GM19043 (cell line): Measurements from ENCODE around the gene CDC42EP3.
A peak's percentile ranks its signal among the peaks of the same experiment; 100 is the strongest.

Source experiments
- ATAC-seq: cut with Tn5 transposase; IDR thresholded peaks from one replicate; pipeline ENCODE4 v1.9.1; 2021; ENCODE audit warnings: low read depth; ENCODE audit not compliant: unreplicated experiment

CDC42EP3 gene

GRCh38 chr2:37683921-37684780, 12.7 kb upstream of the CDC42EP3 start:
- ATAC-seq = no peak

GRCh38 chr2:37683241-37683640, 11.8 kb upstream of the CDC42EP3 start:
- ATAC-seq = no peak

GRCh38 chr2:37682473-37682872, 11.0 kb upstream of the CDC42EP3 start:
- ATAC-seq = no peak

- ATAC-seq = no peak
These were observed 10.1 kb upstream of the CDC42EP3 start for GRCh38 chr2:37681587-37681986.

GRCh38 chr2:37679072-37679695, 7.7 kb upstream of the CDC42EP3 start:
- no peak for ATAC-seq

GRCh38 chr2:37676274-37676673, 4.8 kb upstream of the CDC42EP3 start:
- no peak for ATAC-seq

GRCh38 chr2:37674946-37675345, 3.5 kb upstream of the CDC42EP3 start:
- no peak for ATAC-seq

GRCh38 chr2:37672870-37673184, 1.4 kb upstream of the CDC42EP3 start:
- no peak for ATAC-seq

- peak; percentile 50 for ATAC-seq
These were observed 845 bp upstream of the CDC42EP3 start for GRCh38 chr2:37672104-37672869.

GRCh38 chr2:37671816-37672103, 318 bp upstream of the CDC42EP3 start:
- no peak for ATAC-seq

- ATAC-seq = no peak
These were observed 949 bp downstream of the CDC42EP3 start for GRCh38 chr2:37670378-37671008.

- no peak for ATAC-seq
These were observed 2.0 kb downstream of the CDC42EP3 start for GRCh38 chr2:37669446-37669845.

GRCh38 chr2:37667704-37668103, 3.7 kb downstream of the CDC42EP3 start:
- no peak for ATAC-seq

GRCh38 chr2:37666772-37667171, 4.7 kb downstream of the CDC42EP3 start:
- no peak for ATAC-seq

- no peak for ATAC-seq
These were observed 5.7 kb downstream of the CDC42EP3 start for GRCh38 chr2:37665604-37666362.

- no peak for ATAC-seq
These were observed 6.4 kb downstream of the CDC42EP3 start for GRCh38 chr2:37665043-37665442.

GRCh38 chr2:37664231-37664643, 7.2 kb downstream of the CDC42EP3 start:
- ATAC-seq = no peak

GRCh38 chr2:37663390-37663789, 8.1 kb downstream of the CDC42EP3 start:
- ATAC-seq = no peak

GRCh38 chr2:37659723-37660122, 11.7 kb downstream of the CDC42EP3 start:
- ATAC-seq = no peak

- ATAC-seq = no peak
These were observed 12.8 kb downstream of the CDC42EP3 start for GRCh38 chr2:37658682-37659081.
